ENCODE data around the gene LENG1. TPM values are rescaled to one million over a fixed set of nuclear protein-coding genes. Genes with fewer than 3 reads are reported as not detected.

Gene LENG1
- total and polyA plus RNA-seq, 9 of the 15 experiments (the other 6 are each of a cell fraction or from before 2014, with no cell fraction given), result 0.30 to 10.5 (median 4.7) TPM

DNA sequence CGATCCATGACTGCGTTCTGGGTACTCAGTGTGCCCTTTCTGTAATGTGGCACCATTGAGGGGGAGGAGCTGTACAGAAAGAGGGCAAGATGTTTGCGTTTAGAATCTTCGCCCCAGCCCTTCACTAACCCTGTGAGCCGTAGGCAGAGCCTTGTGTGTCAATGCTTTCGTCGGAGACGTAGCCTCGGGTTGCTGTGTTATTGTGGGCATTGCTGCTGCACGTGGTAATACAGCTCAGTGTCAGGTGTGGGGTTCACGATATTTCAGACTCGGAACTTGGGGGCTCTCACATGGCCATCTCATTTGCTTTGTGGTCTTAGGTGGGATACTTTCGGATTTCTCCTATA is 47.3 kb upstream of the LENG1 start:
- Histone ChIP-seq H3K9me3 (replicated peaks; ENCODE audit: control insufficient read depth, insufficient read depth, low read depth, low read length) (no peaks in the 10 kb centered on the region), H4K20me1 (replicated peaks; ENCODE audit: control insufficient read depth, insufficient read depth, low read length) (peaks cover 89% of the 10 kb centered on the region), H3K27me3 (ENCODE audit: control insufficient read depth in 2 of 2, insufficient read depth in 2 of 2, low read length in 2 of 2) (no peaks in the 10 kb centered on the region), H3K27ac (ENCODE audit: extremely low read depth, low read depth, low read length) (peak overlapping the region; percentile 89), H2AFZ (ENCODE audit: low read depth, low read length) (no peak overlapping the region), H3K9ac (ENCODE audit: insufficient read depth in 1 of 2, low read depth in 2 of 2, low read length in 2 of 2) (peak overlapping the region; percentile 36 to 90), H3K4me1 (replicated peaks in 1 of 2; ENCODE audit: control insufficient read depth in 2 of 2, insufficient read depth in 2 of 2, low read length in 2 of 2) (peaks cover 64 to 83% of the 10 kb centered on the region in 2 experiments), H3K4me3 (peak overlapping the region; percentile 68; the same call in 1 of the 2 replicates), H3K4me2 (ENCODE audit: insufficient read depth, low read length) (peak overlapping the region; percentile 89), H3K9me1 (ENCODE audit: control insufficient read depth, insufficient read depth, low read length) (peaks cover 23% of the 10 kb centered on the region), H3K79me2 (ENCODE audit: control insufficient read depth, insufficient read depth, low read length) (peaks cover 86% of the 10 kb centered on the region), H3K36me3 (ENCODE audit: control insufficient read depth, insufficient read depth, low read length) (peaks cover 81% of the 10 kb centered on the region)
- ChIA-PET POLR2A (interaction anchor here (0.7 to 2.9 kb wide), 3 partner anchors 15 to 53 kb away, joined by 3 to 17 read pairs (median 3); partner anchors contain the start of gene MBOAT7), CTCF (ENCODE audit: low intra/inter-chr PET ratio) (no interaction called here)
- ATAC-seq, result no peak
- WGBS (ENCODE audit: insufficient coverage, low coverage, missing lambda C conversion rate), result 50% methylated on average over 13 of the region's 13 CpGs
- no TSS peak for BruUV-seq (replicated peaks)
- in situ Hi-C loops (cut with MboI) (no loop called here), intact Hi-C loops (cut with micrococcal nuclease) (no loop called here)
- DNase-seq (ENCODE audit: extremely low read depth in 1 of 4, low spot score in 3 of 4), result no peak
- no peak for FAIRE-seq
- TF ChIP-seq KAT7 (CRISPR knock-in tag; IDR thresholded peaks at IDR 0.05; ENCODE audit: borderline replicate concordance), result peak; percentile 66; the same call in 1 of the 2 replicates
- TF ChIP-seq MYNN (IDR thresholded peaks at IDR 0.05), result no peak
- TF ChIP-seq MYNN (CRISPR knock-in tag; IDR thresholded peaks at IDR 0.05), result no peak
- no peak for TF ChIP-seq ZEB2 (IDR thresholded peaks at IDR 0.05)
- no peak for TF ChIP-seq FOXA3 (CRISPR knock-in tag; conservative IDR thresholded peaks at IDR 0.05 in 1 of 2, IDR thresholded peaks at IDR 0.05 in 1 of 2)
- no peak for TF ChIP-seq ADNP (tag; IDR thresholded peaks at IDR 0.05)
- TF ChIP-seq, protein P1, sequence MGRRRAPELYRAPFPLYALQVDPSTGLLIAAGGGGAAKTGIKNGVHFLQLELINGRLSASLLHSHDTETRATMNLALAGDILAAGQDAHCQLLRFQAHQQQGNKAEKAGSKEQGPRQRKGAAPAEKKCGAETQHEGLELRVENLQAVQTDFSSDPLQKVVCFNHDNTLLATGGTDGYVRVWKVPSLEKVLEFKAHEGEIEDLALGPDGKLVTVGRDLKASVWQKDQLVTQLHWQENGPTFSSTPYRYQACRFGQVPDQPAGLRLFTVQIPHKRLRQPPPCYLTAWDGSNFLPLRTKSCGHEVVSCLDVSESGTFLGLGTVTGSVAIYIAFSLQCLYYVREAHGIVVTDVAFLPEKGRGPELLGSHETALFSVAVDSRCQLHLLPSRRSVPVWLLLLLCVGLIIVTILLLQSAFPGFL (CRISPR knock-in tag; IDR thresholded peaks at IDR 0.05), result no peak
- TF ChIP-seq NFE2 (IDR thresholded peaks at IDR 0.05; ENCODE audit: low read depth), result no peak
- TF ChIP-seq POLR2AphosphoS5 (IDR thresholded peaks at IDR 0.05; ENCODE audit: control insufficient read depth, insufficient read depth, low read depth, low read length), result peak; percentile 30; the same call in 1 of the 2 replicates
- no peak for TF ChIP-seq ZNF408 (CRISPR knock-in tag; IDR thresholded peaks at IDR 0.05; ENCODE audit: low read depth)
- no peak for TF ChIP-seq RB1 (IDR thresholded peaks at IDR 0.05; ENCODE audit: low read depth)
- no peak for TF ChIP-seq TFAM (CRISPR knock-in tag; conservative IDR thresholded peaks at IDR 0.05)
- TF ChIP-seq, protein P2, sequence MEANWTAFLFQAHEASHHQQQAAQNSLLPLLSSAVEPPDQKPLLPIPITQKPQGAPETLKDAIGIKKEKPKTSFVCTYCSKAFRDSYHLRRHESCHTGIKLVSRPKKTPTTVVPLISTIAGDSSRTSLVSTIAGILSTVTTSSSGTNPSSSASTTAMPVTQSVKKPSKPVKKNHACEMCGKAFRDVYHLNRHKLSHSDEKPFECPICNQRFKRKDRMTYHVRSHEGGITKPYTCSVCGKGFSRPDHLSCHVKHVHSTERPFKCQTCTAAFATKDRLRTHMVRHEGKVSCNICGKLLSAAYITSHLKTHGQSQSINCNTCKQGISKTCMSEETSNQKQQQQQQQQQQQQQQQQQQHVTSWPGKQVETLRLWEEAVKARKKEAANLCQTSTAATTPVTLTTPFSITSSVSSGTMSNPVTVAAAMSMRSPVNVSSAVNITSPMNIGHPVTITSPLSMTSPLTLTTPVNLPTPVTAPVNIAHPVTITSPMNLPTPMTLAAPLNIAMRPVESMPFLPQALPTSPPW (CRISPR knock-in tag; IDR thresholded peaks at IDR 0.05), result no peak
- TF ChIP-seq POLR2A (conservative IDR thresholded peaks at IDR 0.05), result peak; percentile 35; the same call in 1 of the 2 replicates
- no peak for TF ChIP-seq MED1 (CRISPR knock-in tag; IDR thresholded peaks at IDR 0.05; ENCODE audit: borderline replicate concordance)
- 0 out of 2 replicates have a peak, but pooled peaks have one; percentile 32 for TF ChIP-seq HNRNPUL1 (IDR thresholded peaks at IDR 0.05; ENCODE audit: low read length)
- TF ChIP-seq, protein P3, sequence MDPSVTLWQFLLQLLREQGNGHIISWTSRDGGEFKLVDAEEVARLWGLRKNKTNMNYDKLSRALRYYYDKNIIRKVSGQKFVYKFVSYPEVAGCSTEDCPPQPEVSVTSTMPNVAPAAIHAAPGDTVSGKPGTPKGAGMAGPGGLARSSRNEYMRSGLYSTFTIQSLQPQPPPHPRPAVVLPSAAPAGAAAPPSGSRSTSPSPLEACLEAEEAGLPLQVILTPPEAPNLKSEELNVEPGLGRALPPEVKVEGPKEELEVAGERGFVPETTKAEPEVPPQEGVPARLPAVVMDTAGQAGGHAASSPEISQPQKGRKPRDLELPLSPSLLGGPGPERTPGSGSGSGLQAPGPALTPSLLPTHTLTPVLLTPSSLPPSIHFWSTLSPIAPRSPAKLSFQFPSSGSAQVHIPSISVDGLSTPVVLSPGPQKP (CRISPR knock-in tag; IDR thresholded peaks at IDR 0.05), result no peak
- TF ChIP-seq SMARCA4 (IDR thresholded peaks at IDR 0.05), result no peak
- no peak for TF ChIP-seq NR2C2 (CRISPR knock-in tag; IDR thresholded peaks at IDR 0.05)
- TF ChIP-seq NR2C2 (tag; IDR thresholded peaks at IDR 0.05), result no peak
- TF ChIP-seq BRF1 (IDR thresholded peaks at IDR 0.05; ENCODE audit: borderline replicate concordance, extremely low read depth, insufficient read length), result no peak
- TF ChIP-seq, protein P4, sequence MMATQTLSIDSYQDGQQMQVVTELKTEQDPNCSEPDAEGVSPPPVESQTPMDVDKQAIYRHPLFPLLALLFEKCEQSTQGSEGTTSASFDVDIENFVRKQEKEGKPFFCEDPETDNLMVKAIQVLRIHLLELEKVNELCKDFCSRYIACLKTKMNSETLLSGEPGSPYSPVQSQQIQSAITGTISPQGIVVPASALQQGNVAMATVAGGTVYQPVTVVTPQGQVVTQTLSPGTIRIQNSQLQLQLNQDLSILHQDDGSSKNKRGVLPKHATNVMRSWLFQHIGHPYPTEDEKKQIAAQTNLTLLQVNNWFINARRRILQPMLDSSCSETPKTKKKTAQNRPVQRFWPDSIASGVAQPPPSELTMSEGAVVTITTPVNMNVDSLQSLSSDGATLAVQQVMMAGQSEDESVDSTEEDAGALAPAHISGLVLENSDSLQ (IDR thresholded peaks at IDR 0.05), result no peak

Data from K562 (cell line).